Measurements from ENCODE around the gene FOXK1.

GRCh38 chr7:4774658-4775249 is 92.7 kb downstream of the FOXK1 start:
- TF ChIP-seq ASH2L (IDR thresholded peaks at IDR 0.05; ENCODE audit: insufficient read length, low read depth, low read length) = no peak
- TF ChIP-seq POLR2A (IDR thresholded peaks at IDR 0.05; ENCODE audit: insufficient read depth in 1 of 2, low read depth in 2 of 2, low read length in 2 of 2) = no peak
- no peak for TF ChIP-seq FOSL1 (CRISPR knock-in tag; IDR thresholded peaks at IDR 0.05; ENCODE audit: borderline replicate concordance)
- no peak for TF ChIP-seq GABPA (IDR thresholded peaks at IDR 0.05; ENCODE audit: low read depth, low read length)
- no peak for TF ChIP-seq GABPA (CRISPR knock-in tag; IDR thresholded peaks at IDR 0.05; ENCODE audit: low read depth)
- TF ChIP-seq RAD21 (CRISPR knock-in tag; IDR thresholded peaks at IDR 0.05) = no peak
- TF ChIP-seq CREM (IDR thresholded peaks at IDR 0.05) = no peak
- no peak for TF ChIP-seq CREM (CRISPR knock-in tag; IDR thresholded peaks at IDR 0.05)
- TF ChIP-seq ZNF121 (CRISPR knock-in tag; IDR thresholded peaks at IDR 0.05) = no peak
- TF ChIP-seq ZNF12 (CRISPR knock-in tag; IDR thresholded peaks at IDR 0.05) = no peak
- no peak for TF ChIP-seq CTCF (CRISPR knock-in tag; IDR thresholded peaks at IDR 0.05)
- no peak for TF ChIP-seq FOXP1 (IDR thresholded peaks at IDR 0.05)
- TF ChIP-seq FOXP1 (CRISPR knock-in tag; IDR thresholded peaks at IDR 0.05) = no peak
- no peak for TF ChIP-seq FUBP1 (CRISPR knock-in tag; IDR thresholded peaks at IDR 0.05; ENCODE audit: borderline replicate concordance)
- no peak for TF ChIP-seq KAT7 (CRISPR knock-in tag; IDR thresholded peaks at IDR 0.05; ENCODE audit: borderline replicate concordance)
- TF ChIP-seq CCDC6 (CRISPR knock-in tag; IDR thresholded peaks at IDR 0.05) = no peak

Measured in HepG2 (cell line).